Measurements from ENCODE around the gene MAN2B1. TPM values are rescaled to one million over a fixed set of nuclear protein-coding genes. Genes with fewer than 3 reads are reported as not detected.
A peak's percentile ranks its signal among the peaks of the same experiment; 100 is the strongest.

The MAN2B1 gene
- total RNA-seq, 1 donor from 2014 or later = 59.7 TPM

- peak; percentile 98 for DNase-seq
These were observed 55.8 kb downstream of the MAN2B1 start, which contains the start of the genes ZNF490 and ZNF791 for GRCh38 chr19:12610540-12611360. Gene ZNF490 (minus strand): TSS chr19:12610813. CDS start chr19:12610680, 133 bp downstream. Gene ZNF791 (plus strand): TSS chr19:12610920. CDS start chr19:12611080, 160 bp downstream.

- no peak for DNase-seq
These were observed 58.9 kb downstream of the MAN2B1 start for GRCh38 chr19:12607631-12608030.

GRCh38 chr19:12606796-12607195, 59.7 kb downstream of the MAN2B1 start:
- DNase-seq = no peak

GRCh38 chr19:12603714-12604113, 62.8 kb downstream of the MAN2B1 start:
- no peak for DNase-seq

GRCh38 chr19:12597594-12597993, 68.9 kb downstream of the MAN2B1 start:
- no peak for DNase-seq

GRCh38 chr19:12596927-12597548, 69.5 kb downstream of the MAN2B1 start:
- DNase-seq = no peak

Other genes starting within 250 kb of the MAN2B1 start
- 6.2 and 9.5 TPM in 2 replicates for gene ZNF443, start 225.7 kb downstream of the MAN2B1 start, total RNA-seq
- gene ZNF709, start 181.9 kb downstream of the MAN2B1 start, total RNA-seq = 3.5 and 5.8 TPM in 2 replicates
- 8.4 and 13.3 TPM in 2 replicates for gene ZNF564, start 115.3 kb downstream of the MAN2B1 start, total RNA-seq
- gene ZNF490, start 55.9 kb downstream of the MAN2B1 start, total RNA-seq = 10.2 and 13.1 TPM in 2 replicates
- 17.9 and 21.3 TPM in 2 replicates for gene ZNF791, start 55.8 kb downstream of the MAN2B1 start, total RNA-seq
- 6.3 and 8.3 TPM in 2 replicates for gene WDR83, start 65 bp upstream of the MAN2B1 start, total RNA-seq
- 52.9 and 53.0 TPM in 2 replicates for gene DHPS, start 15.1 kb upstream of the MAN2B1 start, total RNA-seq
- gene GNG14, start 21.3 kb upstream of the MAN2B1 start, total RNA-seq = not detected in 2 replicates
- 5.8 and 8.0 TPM in 2 replicates for gene FBXW9, start 29.9 kb upstream of the MAN2B1 start, total RNA-seq
- 25.7 and 31.4 TPM in 2 replicates for gene TNPO2, start 57.2 kb upstream of the MAN2B1 start, total RNA-seq
- 106 and 139 TPM in 2 replicates for gene TRIR, start 67.9 kb upstream of the MAN2B1 start, total RNA-seq
- gene GET3, start 70.8 kb upstream of the MAN2B1 start, total RNA-seq = 66.9 and 78.6 TPM in 2 replicates
- not detected in 2 replicates for gene BEST2, start 85.0 kb upstream of the MAN2B1 start, total RNA-seq
- gene HOOK2, start 108.8 kb upstream of the MAN2B1 start, total RNA-seq = 12.1 and 14.8 TPM in 2 replicates
- gene JUNB, start 124.7 kb upstream of the MAN2B1 start, total RNA-seq = 61.1 and 151 TPM in 2 replicates
- 214 and 278 TPM in 2 replicates for gene PRDX2, start 135.1 kb upstream of the MAN2B1 start, total RNA-seq
- gene THSD8, start 135.3 kb upstream of the MAN2B1 start, total RNA-seq = 0.23 TPM in 1 of 2 replicates, not detected in the other
- 19.6 and 45.6 TPM in 2 replicates for gene RNASEH2A, start 139.8 kb upstream of the MAN2B1 start, total RNA-seq
- gene RTBDN, start 167.8 kb upstream of the MAN2B1 start, total RNA-seq = not detected in 2 replicates
- gene MAST1, start 171.8 kb upstream of the MAN2B1 start, total RNA-seq = 0.17 and 0.51 TPM in 2 replicates
- gene DNASE2, start 214.7 kb upstream of the MAN2B1 start, total RNA-seq = 23.3 and 31.3 TPM in 2 replicates
- gene KLF1, start 220.5 kb upstream of the MAN2B1 start, total RNA-seq = 0.17 TPM in 1 of 2 replicates, not detected in the other
- 31.5 and 42.4 TPM in 2 replicates for gene GCDH, start 224.4 kb upstream of the MAN2B1 start, total RNA-seq

Measured in dermis blood vessel endothelial cell (primary cell).